SW480 (cell line): ENCODE measurements around the gene FAM174A.

Experiments
- DNase-seq: peaks from one replicate; pipeline ENCODE4 v3.0.0-alpha.2; 2016; ENCODE audit warnings: low spot score

The FAM174A gene

GRCh38 chr5:100535060-100536005 is at the start of gene FAM174A:
Gene FAM174A (plus strand): TSS chr5:100535374. CDS start chr5:100535531, 157 bp downstream.
- peak; percentile 96 for DNase-seq

- no peak for DNase-seq
Measured at GRCh38 chr5:100493996-100494395, 41.2 kb upstream of the FAM174A start.

- DNase-seq: no peak
Measured at GRCh38 chr5:100496296-100496695, 38.9 kb upstream of the FAM174A start.

GRCh38 chr5:100502684-100503083 is 32.5 kb upstream of the FAM174A start:
- no peak for DNase-seq

- no peak for DNase-seq
Measured at GRCh38 chr5:100505984-100506670, 29.0 kb upstream of the FAM174A start.

- no peak for DNase-seq
Measured at GRCh38 chr5:100516285-100516684, 18.9 kb upstream of the FAM174A start.

GRCh38 chr5:100517301-100517974 is 17.7 kb upstream of the FAM174A start:
- no peak for DNase-seq

GRCh38 chr5:100518377-100518776 is 16.8 kb upstream of the FAM174A start:
- DNase-seq: no peak

- DNase-seq: no peak
Measured at GRCh38 chr5:100519075-100519474, 16.1 kb upstream of the FAM174A start.

GRCh38 chr5:100520348-100520747 is 14.8 kb upstream of the FAM174A start:
- no peak for DNase-seq

- DNase-seq: no peak
Measured at GRCh38 chr5:100537946-100538345, 2.8 kb downstream of the FAM174A start.

- DNase-seq: no peak
Measured at GRCh38 chr5:100539519-100539918, 4.3 kb downstream of the FAM174A start.

GRCh38 chr5:100542086-100542485 is 6.9 kb downstream of the FAM174A start:
- no peak for DNase-seq

GRCh38 chr5:100546001-100546400 is 10.8 kb downstream of the FAM174A start:
- DNase-seq: no peak

- DNase-seq: no peak
Measured at GRCh38 chr5:100550531-100551051, 15.4 kb downstream of the FAM174A start.

- DNase-seq: no peak
Measured at GRCh38 chr5:100551183-100551582, 16.0 kb downstream of the FAM174A start.

- DNase-seq: no peak
Measured at GRCh38 chr5:100553209-100553608, 18.0 kb downstream of the FAM174A start.

- DNase-seq: no peak
Measured at GRCh38 chr5:100560860-100561259, 25.7 kb downstream of the FAM174A start.

- DNase-seq: no peak
Measured at GRCh38 chr5:100562821-100563220, 27.6 kb downstream of the FAM174A start.

- no peak for DNase-seq
Measured at GRCh38 chr5:100566382-100567141, 31.4 kb downstream of the FAM174A start.

GRCh38 chr5:100574716-100575115 is 39.5 kb downstream of the FAM174A start:
- DNase-seq: no peak

GRCh38 chr5:100575815-100576214 is 40.6 kb downstream of the FAM174A start:
- no peak for DNase-seq
